Posterior cingulate gyrus (tissue), 11 donors: ENCODE measurements around the gene DSCAML1.
A peak's percentile ranks its signal among the peaks of the same experiment; 100 is the strongest.

Source experiments
- DNase-seq, 10 donors: peaks; one replicate each; pipeline versions ENCODE4 v3.0.0 to v3.0.0-alpha.2; 2020 to 2021; ENCODE audit warnings: mixed read lengths in 3 of 10
- intact Hi-C: fragments of 100-400 bp; cut with DNase I; formaldehyde crosslinking; loops from one replicate; pipeline ENCODE4 v1.15.1; 2023

The DSCAML1 gene

DNA sequence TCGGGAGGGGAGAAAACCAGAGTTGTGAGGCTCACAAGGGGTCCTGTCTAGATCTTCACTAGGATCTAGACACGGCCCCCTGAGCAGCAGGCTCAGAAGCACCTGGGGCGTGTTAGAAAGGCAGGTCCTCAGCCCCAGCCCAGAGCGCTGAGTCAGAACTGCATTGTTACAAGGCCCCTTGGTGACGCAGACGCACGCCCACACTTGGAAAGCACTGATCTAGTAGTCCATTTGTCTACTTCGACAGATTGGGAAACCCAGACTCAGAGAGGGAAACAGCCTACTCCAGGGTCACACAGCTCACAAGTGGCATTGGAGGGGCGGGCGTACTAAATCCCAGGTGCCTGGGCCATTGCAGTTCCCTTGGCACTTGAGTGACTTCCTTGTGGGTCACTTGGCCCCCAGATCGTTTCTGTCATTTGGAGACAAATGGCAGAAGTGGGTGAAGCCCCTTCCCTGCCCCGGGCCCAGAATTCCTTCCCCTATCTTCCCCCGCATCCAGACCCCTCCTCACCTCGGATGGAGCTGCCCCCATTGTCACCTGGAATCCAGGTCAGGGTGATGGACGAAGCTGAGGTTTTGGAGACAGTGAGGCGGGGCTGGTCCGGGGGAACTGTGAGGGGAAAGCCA lies 358.5 kb downstream of the DSCAML1 start:
- DNase-seq, result peak in 2 of 10 donors; percentile 66 to 90
- intact Hi-C loops, result no loop called here

DNA sequence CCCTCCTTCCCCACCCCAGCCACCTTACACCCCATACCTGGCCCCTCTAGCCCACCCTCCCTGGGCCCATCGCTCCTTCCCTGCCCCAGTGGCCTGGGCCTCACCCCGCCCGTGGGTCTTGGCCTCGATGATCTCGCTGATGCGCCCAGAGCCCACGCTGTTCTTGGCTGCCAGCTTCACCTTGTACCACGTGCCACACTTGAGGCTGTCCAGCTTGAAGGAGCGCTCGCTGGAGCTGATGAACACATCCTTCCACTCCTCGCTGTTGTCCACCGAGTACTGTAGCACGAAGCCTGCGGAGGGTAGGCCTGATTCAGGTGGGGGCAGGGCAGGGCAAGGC lies 359.3 kb downstream of the DSCAML1 start:
- DNase-seq, result peak in 1 of 10 donors; percentile 59
- intact Hi-C loops, result no loop called here

DNA sequence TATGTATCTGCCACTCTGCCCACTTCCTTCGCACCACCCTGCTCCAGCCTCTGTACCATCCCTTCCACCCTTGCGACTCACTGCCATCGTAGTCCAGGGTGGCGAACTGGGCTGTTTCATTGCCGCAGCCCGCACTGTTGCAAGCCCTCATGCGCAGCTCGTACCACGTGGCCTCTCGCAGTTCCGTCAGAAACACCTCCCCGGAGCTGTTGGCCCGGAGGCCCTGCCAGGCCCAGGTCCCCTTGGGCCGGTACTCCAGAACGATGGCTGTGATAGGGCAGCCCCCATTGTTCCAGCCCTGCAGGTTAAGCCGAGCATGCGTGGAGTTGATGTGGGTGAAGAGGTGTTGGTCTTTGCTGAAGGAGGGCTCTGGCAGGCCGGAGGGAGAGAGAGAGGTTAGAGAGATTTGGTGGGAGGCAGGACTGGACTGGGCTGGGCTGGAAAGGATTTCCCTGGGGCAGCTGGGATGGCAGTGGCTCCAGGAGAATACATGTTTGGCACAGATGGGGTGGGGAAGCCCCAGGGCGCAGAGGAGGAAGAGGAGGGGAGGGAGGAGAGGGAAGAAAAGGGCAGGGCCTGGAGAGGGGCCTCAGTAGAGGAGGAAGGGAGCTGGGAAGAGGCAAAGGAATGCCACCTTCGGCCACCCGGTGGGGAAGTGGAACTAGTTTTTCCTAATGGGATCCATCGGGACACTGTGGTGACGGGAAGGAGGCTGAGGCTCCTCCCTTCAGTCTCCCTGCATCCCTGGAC lies 359.8 kb downstream of the DSCAML1 start:
- DNase-seq, result peak in 2 of 10 donors; percentile 63 to 71
- intact Hi-C loops, result no loop called here

- no peak for DNase-seq
- intact Hi-C loops, result no loop called here
These were observed 361.7 kb downstream of the DSCAML1 start for GRCh38 chr11:117435326-117435725.

DNA sequence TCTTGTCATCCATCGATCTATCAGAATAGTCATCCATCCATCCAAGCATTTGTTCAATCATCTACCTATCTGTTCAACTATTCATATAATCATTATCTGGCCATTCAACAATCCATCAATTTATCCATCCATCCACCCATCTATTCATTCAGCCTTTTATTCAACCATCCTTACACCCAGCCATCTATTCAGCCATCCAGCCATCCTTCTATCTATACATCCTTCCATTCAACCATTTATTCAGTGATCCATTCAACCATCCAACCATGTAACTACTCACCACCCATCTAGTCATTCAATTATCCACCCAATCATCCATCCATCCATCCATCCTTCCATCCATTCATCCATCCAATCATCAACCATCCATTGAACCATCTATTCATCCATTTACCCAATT lies 362.5 kb downstream of the DSCAML1 start:
- DNase-seq, result no peak
- intact Hi-C loops, result no loop called here

DNA sequence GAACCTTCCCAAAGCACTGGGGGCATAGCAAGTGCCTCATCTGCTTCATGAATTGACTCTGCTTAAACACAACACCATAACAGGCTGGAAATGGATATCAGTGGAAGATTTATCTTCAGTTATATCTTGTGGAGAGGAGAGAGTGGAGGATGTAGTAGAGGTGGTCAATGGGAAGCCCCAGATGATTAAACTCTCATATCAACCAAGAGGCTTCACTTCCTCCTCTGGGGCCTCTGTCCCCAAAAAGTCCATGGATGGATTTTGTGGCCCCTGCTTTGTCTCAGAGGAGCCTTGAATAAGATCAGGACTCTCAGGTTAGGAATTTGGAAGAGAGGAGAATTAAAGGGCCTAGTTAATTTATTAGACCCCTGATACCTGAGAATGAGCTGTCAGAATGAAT lies 363.3 kb downstream of the DSCAML1 start:
- no peak for DNase-seq
- intact Hi-C loops, result no loop called here

DNA sequence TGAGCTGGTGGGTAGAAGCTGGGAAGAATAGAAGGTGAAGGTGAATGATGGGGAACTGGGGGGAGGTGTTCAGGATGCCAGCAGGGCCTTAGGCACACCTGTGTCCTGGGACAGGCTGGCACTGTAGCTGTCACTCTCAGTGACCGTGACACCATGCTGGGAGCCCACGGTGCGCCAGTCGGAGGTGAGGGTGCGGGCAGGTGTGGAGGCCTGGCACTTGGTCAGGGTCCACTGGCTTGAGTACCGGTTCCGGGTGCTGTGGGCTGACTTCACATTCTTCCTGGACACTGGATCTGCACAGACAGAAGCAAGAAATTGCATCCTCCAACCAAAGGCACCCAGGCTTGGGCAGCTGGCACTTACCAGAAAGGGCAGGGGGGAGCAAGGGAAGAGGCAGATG lies 365.6 kb downstream of the DSCAML1 start:
- intact Hi-C loops, result no loop called here
- no peak for DNase-seq

- intact Hi-C loops, result no loop called here
- DNase-seq, result no peak
These were observed 366.6 kb downstream of the DSCAML1 start for GRCh38 chr11:117430293-117430955.

- no peak for DNase-seq
These were observed 368.2 kb downstream of the DSCAML1 start for GRCh38 chr11:117428856-117429229.

GRCh38 chr11:117428186-117428855 lies 368.7 kb downstream of the DSCAML1 start:
- no peak for DNase-seq
- intact Hi-C loops, result loop anchor here (5.0 to 10.0 kb wide), 2 partner anchors 516 to 619 kb away; no protein-coding TSS in a partner anchor

More at GRCh38 chr11:117428856-117429229, 368.2 kb downstream of the DSCAML1 start:
- intact Hi-C loops, result loop anchor here (5.0 to 10.0 kb wide), 2 partner anchors 516 to 618 kb away; no protein-coding TSS in a partner anchor

- intact Hi-C loops, result loop anchor here (2.0 to 10.0 kb wide), 4 partner anchors 381 to 620 kb away; no protein-coding TSS in a partner anchor
These were observed 369.6 kb downstream of the DSCAML1 start for GRCh38 chr11:117427356-117427874.

DNA sequence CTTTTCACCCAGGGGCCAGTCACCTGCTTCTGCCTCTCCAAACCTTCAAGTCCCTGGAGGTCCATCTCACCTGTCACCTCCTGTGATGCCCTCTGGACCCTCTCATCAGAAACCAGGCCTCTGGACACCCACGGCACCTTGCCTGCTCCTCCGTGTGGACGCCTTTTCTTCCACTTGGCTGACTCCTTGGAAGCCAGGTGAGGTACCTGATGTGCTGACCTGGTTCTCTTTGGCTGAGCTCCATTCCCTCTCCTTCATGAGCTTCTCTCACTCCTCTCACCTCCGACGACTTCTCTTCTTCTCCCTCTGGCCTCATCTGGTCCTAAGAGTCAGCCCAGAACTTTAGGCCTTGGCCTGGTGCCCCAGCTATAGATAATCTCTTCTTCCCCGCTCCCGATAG lies 370.1 kb downstream of the DSCAML1 start:
- intact Hi-C loops, result loop anchor here (2.0 to 10.0 kb wide), 4 partner anchors 382 to 620 kb away; no protein-coding TSS in a partner anchor
- no peak for DNase-seq

More at GRCh38 chr11:117427356-117427874, 369.6 kb downstream of the DSCAML1 start:
- DNase-seq, result no peak

GRCh38 chr11:117426297-117426685 lies 370.7 kb downstream of the DSCAML1 start:
- intact Hi-C loops, result loop anchor here (2.0 to 10.0 kb wide), 4 partner anchors 383 to 621 kb away; no protein-coding TSS in a partner anchor
- DNase-seq, result peak; percentile 70 to 97 (median 86)

DNA sequence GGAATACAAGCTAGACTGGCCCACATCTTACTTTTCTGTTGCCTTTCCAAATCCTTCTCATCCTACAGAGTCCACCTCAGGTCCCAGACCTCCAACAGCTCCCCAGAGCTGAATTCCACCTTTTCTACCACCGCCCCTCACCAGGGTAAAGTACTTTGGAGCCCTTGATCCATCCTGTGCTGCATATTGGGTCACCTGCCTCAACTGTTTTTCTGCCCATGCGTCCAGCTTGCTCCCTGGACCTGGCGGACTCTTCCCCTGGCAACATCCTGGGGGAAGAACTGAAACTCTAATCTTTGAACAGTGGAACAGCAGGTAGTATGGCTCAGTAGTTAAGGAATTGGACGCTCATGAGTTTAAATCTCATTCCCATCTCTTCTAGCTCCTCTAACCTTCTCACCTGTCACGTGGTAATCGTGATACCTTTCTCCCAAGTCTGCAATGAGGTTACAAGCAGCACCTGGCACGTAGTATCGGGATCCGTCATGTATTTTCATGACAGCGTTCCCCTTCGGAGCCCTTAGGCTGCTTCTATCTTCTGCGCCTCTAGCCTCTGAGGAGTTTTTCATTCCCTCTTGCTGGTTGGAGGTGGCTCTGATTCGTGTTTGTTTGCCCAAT lies 371.2 kb downstream of the DSCAML1 start:
- intact Hi-C loops, result loop anchor here (2.0 to 10.0 kb wide), 4 partner anchors 383 to 622 kb away; no protein-coding TSS in a partner anchor
- DNase-seq, result no peak

DNA sequence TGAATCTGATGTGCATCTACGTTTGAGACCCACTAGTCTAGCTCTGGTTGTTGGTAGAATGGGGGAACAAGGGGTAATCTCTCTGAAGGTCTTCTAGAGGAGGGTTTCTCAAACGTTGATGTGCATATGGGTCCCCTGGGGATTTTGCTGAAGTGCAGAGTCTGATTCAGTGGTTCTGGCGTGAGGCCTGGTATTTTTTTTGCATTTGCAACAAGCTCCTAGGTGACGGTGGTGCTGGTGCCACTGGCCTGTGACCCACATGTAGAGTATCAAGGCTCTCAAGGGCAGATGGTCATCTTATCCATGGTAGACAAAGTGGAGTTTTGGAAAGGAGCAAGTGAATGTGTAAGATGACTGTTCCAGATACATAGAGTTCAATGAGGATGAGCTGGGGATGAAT lies 372.2 kb downstream of the DSCAML1 start:
- intact Hi-C loops, result loop anchor here (5.0 to 10.0 kb wide), 2 partner anchors 520 to 623 kb away; no protein-coding TSS in a partner anchor
- no peak for DNase-seq

DNA sequence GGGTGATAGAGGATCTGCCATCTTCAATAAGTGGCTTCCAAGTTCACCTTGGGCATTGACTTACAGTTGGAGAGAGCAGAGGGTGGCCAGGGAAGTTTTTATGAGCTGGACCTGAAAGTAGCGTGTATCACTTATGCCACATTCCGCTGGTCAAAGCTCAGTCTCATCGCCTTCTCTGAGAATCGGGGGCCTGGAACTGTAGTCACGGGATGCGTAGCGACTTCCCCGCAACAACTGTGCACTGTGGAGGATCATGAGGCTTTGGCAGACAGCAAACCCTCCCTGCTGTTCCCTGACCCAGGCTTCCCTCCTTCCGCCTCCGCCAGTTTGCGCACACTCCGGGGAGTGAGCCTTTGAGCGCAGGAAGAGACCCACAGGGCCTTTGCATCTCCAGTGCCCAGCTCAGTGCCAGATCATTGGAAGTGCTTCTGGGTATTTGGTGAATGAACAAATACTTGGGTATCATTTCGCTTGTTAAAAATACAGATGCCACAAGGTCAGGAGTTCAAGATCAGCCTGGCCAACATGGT lies 373.9 kb downstream of the DSCAML1 start:
- DNase-seq, result peak in 1 of 10 donors; percentile 5
- intact Hi-C loops, result loop anchor here (10.0 kb wide), 1 partner anchor 522 kb away; no protein-coding TSS in a partner anchor

GRCh38 chr11:117421476-117421875 lies 375.5 kb downstream of the DSCAML1 start:
- DNase-seq, result peak in 2 of 10 donors; percentile 2 to 22
- intact Hi-C loops, result loop anchor here (10.0 kb wide), 1 partner anchor 523 kb away; no protein-coding TSS in a partner anchor

GRCh38 chr11:117421041-117421440 lies 376.0 kb downstream of the DSCAML1 start:
- intact Hi-C loops, result loop anchor here (10.0 kb wide), 1 partner anchor 524 kb away; no protein-coding TSS in a partner anchor
- DNase-seq, result peak in 1 of 10 donors; percentile 26

DNA sequence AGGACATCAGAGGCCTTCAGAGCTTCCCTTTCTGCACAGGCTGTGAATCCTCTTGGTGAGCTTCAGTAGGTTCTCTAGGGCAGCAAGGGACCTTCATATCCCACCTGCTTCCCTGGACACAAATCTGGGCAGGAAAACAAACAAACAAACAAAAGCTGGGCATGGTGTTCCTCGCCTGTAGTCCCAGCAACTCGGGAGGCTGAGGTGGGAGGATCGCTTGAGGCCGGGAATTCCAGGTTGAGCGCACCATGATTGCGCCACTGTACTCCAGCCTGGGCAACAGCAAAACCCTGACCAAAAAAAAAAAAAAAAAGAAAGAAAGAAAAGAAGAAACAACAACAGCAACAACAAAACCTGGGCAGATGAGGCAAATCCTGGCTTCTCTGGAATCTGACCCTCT lies 376.4 kb downstream of the DSCAML1 start:
- peak in 1 of 10 donors; percentile 22 for DNase-seq
- intact Hi-C loops, result loop anchor here (10.0 kb wide), 1 partner anchor 524 kb away; no protein-coding TSS in a partner anchor
